ENCODE measurements around the gene SCN2A.

- TF ChIP-seq, protein P1, sequence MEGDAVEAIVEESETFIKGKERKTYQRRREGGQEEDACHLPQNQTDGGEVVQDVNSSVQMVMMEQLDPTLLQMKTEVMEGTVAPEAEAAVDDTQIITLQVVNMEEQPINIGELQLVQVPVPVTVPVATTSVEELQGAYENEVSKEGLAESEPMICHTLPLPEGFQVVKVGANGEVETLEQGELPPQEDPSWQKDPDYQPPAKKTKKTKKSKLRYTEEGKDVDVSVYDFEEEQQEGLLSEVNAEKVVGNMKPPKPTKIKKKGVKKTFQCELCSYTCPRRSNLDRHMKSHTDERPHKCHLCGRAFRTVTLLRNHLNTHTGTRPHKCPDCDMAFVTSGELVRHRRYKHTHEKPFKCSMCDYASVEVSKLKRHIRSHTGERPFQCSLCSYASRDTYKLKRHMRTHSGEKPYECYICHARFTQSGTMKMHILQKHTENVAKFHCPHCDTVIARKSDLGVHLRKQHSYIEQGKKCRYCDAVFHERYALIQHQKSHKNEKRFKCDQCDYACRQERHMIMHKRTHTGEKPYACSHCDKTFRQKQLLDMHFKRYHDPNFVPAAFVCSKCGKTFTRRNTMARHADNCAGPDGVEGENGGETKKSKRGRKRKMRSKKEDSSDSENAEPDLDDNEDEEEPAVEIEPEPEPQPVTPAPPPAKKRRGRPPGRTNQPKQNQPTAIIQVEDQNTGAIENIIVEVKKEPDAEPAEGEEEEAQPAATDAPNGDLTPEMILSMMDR (IDR thresholded peaks at IDR 0.05; ENCODE audit: low read length) = no peak
- TF ChIP-seq EZH2 (IDR thresholded peaks at IDR 0.05; ENCODE audit: borderline replicate concordance, low read length) = no peak
Observed at GRCh38 chr2:165197346-165197745, 41.9 kb upstream of the SCN2A start.

Measured in OCI-LY1 (cell line).